Activated CD8-positive, alpha-beta T cell treated with anti-CD3 and anti-CD28 coated beads for 36 hours (primary cell): Measurements from ENCODE around the gene GNAZ. TPM values are rescaled to one million over a fixed set of nuclear protein-coding genes. Genes with fewer than 3 reads are reported as not detected.

Source experiments
- ATAC-seq: fragments of 200-7000 bp; cut with Tn5 transposase; one replicate; pipeline ENCODE4 v1.10.0; 2021; ENCODE audit warnings: mild to moderate bottlenecking, moderate library complexity
- CTCF ChIA-PET: fragments of 350-600 bp; sonication (Branson Sonifier 250); formaldehyde crosslinking; loops from one replicate; lab custom pipeline; 2021; ENCODE audit warnings: antibody characterized with exemption; lab: Charles Lee
- POLR2A ChIA-PET: fragments of 350-600 bp; sonication (Branson Sonifier 250); formaldehyde crosslinking; loops from one replicate; lab custom pipeline; 2021; ENCODE audit warnings: antibody characterized with exemption; lab: Charles Lee
- DNase-seq: peaks from one replicate; pipeline ENCODE4 v3.0.0-alpha.2; 2020
- H3K27ac Mint-ChIP-seq: one replicate; pipeline ENCODE4 v1.8.0; 2021; ENCODE audit warnings: mild to moderate bottlenecking, mixed read lengths
- H3K27me3 Mint-ChIP-seq: one replicate; pipeline ENCODE4 v1.8.0; 2021; ENCODE audit warnings: mixed read lengths
- H3K36me3 Mint-ChIP-seq: one replicate; pipeline ENCODE4 v1.8.0; 2021; ENCODE audit warnings: low read depth, mixed read lengths
- H3K4me1 Mint-ChIP-seq: one replicate; pipeline ENCODE4 v1.8.0; 2021; ENCODE audit warnings: low read depth, mixed read lengths
- H3K4me3 Mint-ChIP-seq: one replicate; pipeline ENCODE4 v1.8.0; 2021; ENCODE audit warnings: mild to moderate bottlenecking, moderate library complexity, mixed read lengths
- H3K9me3 Mint-ChIP-seq: one replicate; pipeline ENCODE4 v1.8.0; 2021; ENCODE audit warnings: mixed read lengths
- CTCF ChIP-seq: fragments of 200-600 bp; IDR thresholded peaks from one replicate; pipeline ENCODE4 v1.8.0; 2022; ENCODE audit warnings: antibody characterized with exemption, mild to moderate bottlenecking
- intact Hi-C: fragments of 100-400 bp; cut with micrococcal nuclease; formaldehyde crosslinking; loops from one replicate; pipeline ENCODE4 v1.10.0; 2022
- total RNA-seq, 2 experiments: library from RNA; stranded (reverse); gene quantifications; one replicate each; pipeline ENCODE4 v1.2.3, GENCODE V29; 2021

Gene GNAZ
- total RNA-seq, 2 experiments from 2014 or later = 0.50 to 0.56 TPM

GRCh38 chr22:23116506-23117263, 46.4 kb downstream of the GNAZ start:
- TF ChIP-seq CTCF = no peak
- CTCF ChIA-PET = interaction anchor here (9.7 kb wide), 1 partner anchor 159 kb away, joined by 106 read pairs; no protein-coding TSS in a partner anchor
- DNase-seq (no peak), ATAC-seq (no peak)
- Mint-ChIP-seq H3K4me3 (no peak overlapping the region), H3K9me3 (no peaks in the 10 kb centered on the region), H3K27me3 (no peaks in the 10 kb centered on the region), H3K4me1 (peaks cover 11% of the 10 kb centered on the region), H3K27ac (no peak overlapping the region), H3K36me3 (no peaks in the 10 kb centered on the region)
- intact Hi-C loops = no loop called here
- POLR2A ChIA-PET = no interaction called here

- H3K27ac Mint-ChIP-seq = no peak overlapping the region
Observed at GRCh38 chr22:23117275-23117674, 47.0 kb downstream of the GNAZ start.

GRCh38 chr22:23117891-23118646, 47.8 kb downstream of the GNAZ start:
- Mint-ChIP-seq H3K27ac (no peak overlapping the region), H3K4me1 (peaks cover 11% of the 10 kb centered on the region), H3K27me3 (no peaks in the 10 kb centered on the region), H3K9me3 (no peaks in the 10 kb centered on the region), H3K36me3 (no peaks in the 10 kb centered on the region), H3K4me3 (no peak overlapping the region)
- ChIA-PET CTCF (interaction anchor here (9.7 kb wide), 1 partner anchor 160 kb away, joined by 106 read pairs; no protein-coding TSS in a partner anchor), POLR2A (no interaction called here)
- TF ChIP-seq CTCF = no peak
- DNase-seq (no peak), ATAC-seq (no peak)
- intact Hi-C loops = no loop called here

More at GRCh38 chr22:23117275-23117674, 47.0 kb downstream of the GNAZ start:
- peaks cover 11% of the 10 kb centered on the region for H3K4me1 Mint-ChIP-seq
- no peak for TF ChIP-seq CTCF
- no peak for ATAC-seq
- no peaks in the 10 kb centered on the region for H3K27me3 Mint-ChIP-seq
- no peak overlapping the region for H3K4me3 Mint-ChIP-seq
- no peaks in the 10 kb centered on the region for H3K9me3 Mint-ChIP-seq
- POLR2A ChIA-PET = no interaction called here
- intact Hi-C loops = no loop called here
- H3K36me3 Mint-ChIP-seq = no peaks in the 10 kb centered on the region
- no peak for DNase-seq
- CTCF ChIA-PET = interaction anchor here (9.7 kb wide), 1 partner anchor 160 kb away, joined by 106 read pairs; no protein-coding TSS in a partner anchor

DNA sequence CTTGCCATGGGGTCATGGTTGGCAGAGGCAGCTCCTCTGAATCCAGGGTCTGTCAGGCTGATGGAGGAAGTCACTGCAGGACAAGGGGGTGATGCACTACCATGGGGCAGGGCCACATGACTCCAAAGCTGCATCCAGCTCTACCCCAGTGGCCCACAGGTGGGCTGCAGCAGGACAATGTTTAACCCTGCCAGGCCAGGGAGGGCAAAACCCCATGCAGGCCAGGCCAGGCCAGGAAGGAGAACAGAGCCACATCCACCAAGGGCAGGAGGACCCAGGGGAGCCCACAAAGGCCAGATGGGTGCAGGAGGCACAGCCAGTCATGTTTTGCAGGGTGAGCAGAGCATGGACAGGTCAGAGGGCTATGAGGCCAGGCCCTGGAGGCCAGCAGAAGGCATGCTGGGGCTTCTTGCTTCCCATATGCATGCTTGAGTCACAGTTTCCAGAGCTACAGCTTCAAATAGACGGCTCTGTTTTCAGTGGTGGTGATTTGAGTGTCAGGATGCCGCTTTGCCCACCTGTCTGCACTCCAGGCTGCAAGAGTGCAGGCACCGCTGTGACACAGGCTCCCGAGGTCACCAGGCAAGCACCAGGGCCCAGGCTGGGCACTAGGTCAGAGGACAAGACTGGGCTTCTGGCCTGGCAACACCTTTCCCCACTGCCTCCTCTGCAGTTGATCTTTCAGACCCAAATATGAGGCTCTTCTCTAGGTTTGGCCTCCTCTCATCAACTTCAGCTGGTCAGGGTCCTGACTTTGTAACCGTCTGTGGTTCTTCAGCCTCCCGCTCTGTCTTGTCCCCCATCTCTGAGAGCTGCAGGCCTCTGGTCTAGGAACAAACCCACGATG, 48.6 kb downstream of the GNAZ start:
- ATAC-seq = no peak
- Mint-ChIP-seq H3K27me3 (no peaks in the 10 kb centered on the region), H3K36me3 (no peaks in the 10 kb centered on the region), H3K27ac (peak overlapping the region; percentile 78), H3K4me3 (peak overlapping the region; percentile 22), H3K4me1 (peaks cover 11% of the 10 kb centered on the region), H3K9me3 (no peaks in the 10 kb centered on the region)
- no peak for TF ChIP-seq CTCF
- ChIA-PET CTCF (interaction anchor here (0.9 to 9.7 kb wide), 6 partner anchors 9 to 658 kb away, joined by 3 to 106 read pairs (median 4); partner anchors contain the start of gene RAB36), POLR2A (interaction anchor here (0.6 to 1.3 kb wide), 3 partner anchors 106 to 255 kb away, joined by 3 to 4 read pairs (median 3); no protein-coding TSS in a partner anchor)
- intact Hi-C loops = no loop called here
- DNase-seq = no peak
